Medulla oblongata (tissue), 1 donor: ENCODE data around the gene PSMB5.

ENCODE experiments used
- DNase-seq: peaks from one replicate; pipeline ENCODE4 v3.0.0-alpha.2; 2015; ENCODE audit errors: extremely low spot score

The PSMB5 gene

DNA sequence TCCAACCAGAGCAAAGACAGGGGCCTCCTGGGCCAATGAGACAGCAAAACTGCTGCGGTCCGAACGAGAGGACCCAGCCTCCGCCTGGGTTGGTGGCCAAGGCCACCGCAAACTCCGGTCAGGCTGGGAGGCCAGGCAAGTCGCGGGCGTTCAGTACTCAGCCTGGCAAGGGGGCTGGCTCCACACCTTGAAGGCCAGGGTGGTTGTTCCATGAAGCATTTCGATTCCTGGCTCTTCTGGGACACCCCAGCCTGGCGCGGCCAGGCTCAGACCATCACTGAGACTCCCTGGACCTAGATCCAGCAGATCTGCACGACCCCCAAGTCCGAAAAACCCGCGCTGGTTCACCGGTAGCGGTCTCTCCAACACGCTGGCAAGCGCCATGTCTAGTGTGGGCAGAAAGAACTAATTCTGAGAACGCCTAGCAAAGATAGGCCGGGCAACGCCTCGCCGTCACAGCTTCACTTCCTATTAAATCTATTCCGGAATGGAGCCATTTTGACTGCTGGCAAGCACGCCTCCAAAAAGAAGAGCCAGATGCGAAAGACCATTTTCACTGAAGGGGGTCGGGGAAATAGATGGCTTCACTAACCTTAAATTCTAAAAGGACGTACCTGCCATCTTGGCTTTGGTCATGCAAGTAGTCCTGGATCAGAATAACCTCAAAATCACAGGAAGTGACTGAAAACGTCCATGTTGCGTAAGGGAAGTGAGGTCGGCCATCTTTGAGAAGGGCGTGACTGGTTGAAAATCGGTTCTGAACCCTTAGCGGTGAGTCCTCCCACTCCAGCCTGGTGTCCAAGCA, at the start of gene PSMB5:
Gene PSMB5 (minus strand): TSS at position 403 of the 805 bp plus-strand sequence. CDS start 19 bp downstream, at position 384.
- DNase-seq: peak; percentile 97

DNA sequence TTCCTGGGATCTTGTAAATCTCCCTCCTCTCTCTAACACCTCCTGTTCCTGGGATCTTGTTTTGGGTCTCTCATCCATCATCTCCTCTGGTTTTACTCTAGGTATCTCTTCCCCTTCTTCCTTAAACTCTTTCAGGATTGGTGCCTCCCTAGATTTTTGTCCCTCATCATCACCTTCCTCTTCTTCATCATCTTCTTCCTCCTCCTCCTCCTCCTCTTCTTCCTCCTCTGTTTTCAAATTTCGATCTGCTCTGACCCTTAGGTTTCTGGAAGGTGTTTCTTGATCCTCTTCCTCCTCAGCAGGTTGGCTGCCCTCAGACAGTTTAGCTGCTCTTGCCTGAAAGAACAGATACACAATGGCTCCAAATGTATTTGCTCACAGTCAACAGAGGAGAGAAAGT, 45.8 kb upstream of the PSMB5 start:
- DNase-seq: no peak

DNA sequence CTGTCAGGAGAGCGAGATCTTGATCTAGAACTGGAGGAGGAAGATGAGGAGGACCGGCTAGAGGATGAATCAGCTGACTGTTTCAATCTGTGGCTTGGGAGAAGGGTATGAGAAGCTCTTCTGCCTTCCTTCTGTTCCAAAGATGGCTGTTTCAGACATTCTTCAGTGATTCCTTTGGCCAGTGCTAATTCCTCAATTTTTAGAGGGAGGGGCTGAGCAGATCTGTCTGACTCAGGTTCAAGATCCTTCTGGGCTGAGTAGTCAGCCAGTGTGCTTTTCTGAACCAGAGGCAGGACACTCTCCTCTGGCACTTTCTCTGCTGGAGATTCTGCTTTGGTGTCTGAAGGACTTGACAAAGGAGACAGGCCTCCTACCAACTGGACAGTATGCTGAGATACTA, 45.0 kb upstream of the PSMB5 start:
- no peak for DNase-seq

DNA sequence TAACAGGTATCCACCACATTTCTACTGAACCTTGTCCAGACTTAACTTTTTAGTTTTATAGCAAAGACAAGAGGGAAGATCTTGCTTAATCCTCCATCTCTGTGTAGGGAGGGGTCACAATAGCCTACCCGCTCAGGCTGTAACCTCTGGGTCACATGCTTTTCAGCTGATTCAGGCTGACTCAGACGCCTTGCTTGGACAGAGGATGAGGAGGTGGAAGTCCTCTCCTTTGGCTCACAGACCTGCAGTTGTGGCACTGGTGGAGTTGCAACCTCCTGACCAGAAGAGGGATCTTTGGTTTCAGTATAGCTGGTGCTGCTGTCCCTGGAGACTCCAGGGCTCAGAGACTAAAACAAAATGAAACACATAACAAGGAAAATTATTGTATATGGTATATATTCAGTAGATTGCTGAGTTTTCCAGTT, 44.0 kb upstream of the PSMB5 start:
- peak; percentile 79 for DNase-seq

DNA sequence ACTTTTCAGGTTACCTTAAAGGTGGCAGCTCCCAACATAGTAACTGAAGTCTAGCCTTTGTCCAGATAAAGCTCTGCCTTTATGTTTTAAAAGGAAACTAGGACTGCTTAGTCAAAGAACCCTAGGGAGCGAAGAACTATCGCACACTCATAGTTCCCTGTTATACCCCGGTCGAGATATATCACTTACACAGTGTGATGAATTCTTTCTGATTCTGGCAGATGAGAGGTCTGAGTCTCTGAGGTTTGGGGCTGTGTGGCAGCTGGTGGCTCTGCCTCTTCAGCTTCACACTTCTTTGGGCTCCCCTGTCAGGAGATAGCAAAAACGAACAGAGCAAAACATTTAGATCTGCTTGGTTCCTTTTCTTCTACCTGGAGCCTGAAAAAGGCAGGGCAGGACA, 43.3 kb upstream of the PSMB5 start:
- DNase-seq: no peak

DNA sequence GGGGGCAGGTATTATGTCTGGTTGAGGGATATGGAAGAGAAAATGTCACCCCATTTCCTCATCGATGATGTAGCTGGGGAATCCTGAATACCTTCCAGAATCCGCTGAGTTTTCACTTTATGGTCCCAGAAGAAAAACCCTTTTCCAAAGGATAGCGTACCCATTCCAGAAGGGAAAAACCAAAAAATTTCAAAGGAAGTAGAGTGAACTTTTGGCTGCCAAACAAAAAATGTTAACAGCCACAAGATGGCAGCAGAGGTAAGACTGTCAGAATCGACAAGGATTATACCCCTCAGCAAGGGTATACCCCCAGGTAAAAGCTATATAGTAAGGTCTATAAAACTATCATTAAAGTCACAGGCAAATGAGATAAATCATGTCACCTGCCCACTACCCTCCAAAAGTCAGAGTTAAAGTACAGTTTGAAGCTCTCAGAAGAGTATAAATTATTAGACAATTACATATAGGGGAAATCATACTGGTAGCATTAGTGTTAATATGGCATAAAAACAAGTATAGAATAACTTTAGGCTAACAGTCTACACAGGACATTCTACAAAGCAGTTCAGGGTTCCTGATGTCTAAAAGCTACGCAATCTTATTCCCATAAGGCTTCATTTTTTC, 42.2 kb upstream of the PSMB5 start:
- peak; percentile 51 for DNase-seq

DNA sequence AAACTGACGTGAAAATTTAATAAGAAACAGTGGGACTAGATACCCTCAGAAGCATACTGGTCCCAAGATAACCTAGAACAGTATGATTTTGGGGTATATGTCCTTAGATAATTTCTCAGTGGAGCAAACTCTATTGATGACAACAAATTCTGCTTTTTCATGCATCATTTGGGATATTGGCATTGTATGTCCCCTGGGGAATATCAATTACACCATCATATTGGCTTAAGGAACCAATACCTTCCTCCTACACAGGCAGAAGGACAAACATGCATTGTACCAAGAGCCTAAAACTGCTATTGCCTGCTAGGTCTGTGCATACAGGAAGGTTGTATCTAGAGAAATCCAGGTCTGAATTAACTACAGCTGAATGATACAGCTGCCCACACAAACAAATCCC, 40.2 kb upstream of the PSMB5 start:
- no peak for DNase-seq

DNA sequence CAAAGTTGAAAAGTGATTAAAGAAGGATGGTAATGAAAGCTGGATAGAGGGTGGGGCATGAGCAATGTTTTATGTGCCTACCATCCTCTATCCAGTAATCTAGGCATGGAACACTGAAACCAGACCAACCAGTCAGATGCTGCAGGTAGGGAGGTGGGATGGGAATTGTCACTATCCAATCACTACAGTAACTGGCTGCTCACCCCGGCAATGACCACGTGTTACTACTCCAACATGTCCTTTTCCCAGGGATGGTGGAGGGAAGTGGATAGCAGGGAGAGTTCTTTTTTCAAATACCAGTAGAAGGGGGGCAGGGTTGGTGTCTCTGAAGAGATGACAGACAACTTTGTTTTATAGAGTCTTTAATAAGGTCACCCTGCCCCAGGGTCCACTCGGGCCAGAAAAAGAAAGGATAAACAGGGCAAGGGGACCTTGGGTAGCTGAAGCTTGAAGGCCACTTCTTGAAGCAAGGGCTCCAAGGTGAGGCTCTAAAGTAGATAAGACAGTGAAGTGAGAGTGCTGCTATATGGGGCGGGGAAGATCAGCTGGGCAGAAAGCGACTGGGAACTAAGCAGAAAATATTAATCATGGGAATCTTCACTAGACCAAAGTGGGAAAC, 37.3 kb upstream of the PSMB5 start:
- DNase-seq: no peak

DNA sequence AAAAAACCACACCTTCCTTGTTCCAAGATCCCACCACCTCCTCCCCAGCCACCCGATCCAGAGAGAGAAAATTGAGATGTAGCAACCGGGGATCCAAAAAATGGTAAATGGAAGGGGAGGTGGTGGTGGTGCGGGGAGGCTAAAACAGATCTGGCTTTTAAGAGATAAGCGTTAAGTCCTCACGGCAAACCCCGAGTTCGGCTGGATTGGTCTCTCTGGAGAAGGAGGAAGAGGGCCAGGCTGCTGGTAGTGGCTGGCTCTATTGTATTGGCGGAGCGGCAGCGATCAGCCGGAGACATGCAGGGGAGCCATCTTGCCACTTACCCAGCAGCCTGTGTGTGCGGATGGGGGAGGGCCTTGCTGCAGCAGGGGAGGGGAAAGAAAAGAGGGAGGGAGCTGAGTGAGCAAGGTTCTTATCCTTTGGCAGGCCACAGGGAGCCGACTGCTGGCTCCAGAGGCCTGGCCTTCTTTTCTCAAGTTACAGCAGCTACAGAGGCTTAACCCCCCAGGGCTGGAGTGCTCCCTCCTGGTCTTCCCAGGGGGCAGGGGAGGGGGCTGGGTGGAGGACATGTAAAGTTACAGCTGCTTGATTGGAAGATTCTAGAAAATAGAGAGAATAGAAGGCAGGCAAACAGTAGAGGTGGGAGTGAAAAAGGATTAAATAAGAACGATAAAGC, 36.7 kb upstream of the PSMB5 start:
- DNase-seq: peak; percentile 92

DNA sequence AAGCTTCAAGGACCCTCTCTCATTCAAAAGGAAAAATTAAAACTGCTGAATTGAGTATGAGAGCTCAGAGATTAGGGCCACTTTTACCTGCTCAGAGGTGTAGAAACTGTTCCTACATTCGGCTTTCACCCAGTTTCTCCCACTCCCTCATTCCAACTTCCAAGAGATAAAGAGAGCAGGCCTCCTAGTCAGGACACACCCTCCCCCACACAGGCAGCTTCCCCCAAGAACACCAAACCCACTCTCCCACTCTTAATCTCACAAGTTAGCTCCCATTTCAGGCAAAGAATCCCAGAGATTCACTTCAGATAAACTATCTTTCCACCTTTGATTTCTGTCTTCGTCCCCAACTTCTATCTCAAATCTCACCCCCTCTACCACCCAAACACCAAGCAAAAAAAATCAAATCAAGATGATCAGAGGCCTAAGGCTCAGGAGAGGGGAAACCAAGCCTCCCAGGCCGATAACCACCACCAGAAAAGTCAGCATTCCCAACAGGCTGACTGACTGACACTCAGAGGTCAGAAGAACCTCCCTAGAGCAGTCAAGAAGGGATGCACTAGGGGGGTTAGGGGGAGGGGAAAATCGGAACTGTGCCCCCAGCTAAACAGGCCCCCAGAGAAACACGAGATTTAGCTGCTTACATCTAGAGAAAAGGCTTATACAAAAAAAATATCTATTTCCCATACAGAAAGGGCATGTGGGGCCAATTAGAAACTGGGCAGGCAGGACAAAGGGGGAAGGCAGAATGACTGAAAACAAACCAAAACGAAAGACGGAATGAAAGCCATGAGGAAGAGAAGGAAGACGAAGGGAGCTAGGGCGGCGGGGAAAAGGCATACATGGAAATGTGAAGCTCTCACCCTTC, 35.8 kb upstream of the PSMB5 start:
- no peak for DNase-seq

DNA sequence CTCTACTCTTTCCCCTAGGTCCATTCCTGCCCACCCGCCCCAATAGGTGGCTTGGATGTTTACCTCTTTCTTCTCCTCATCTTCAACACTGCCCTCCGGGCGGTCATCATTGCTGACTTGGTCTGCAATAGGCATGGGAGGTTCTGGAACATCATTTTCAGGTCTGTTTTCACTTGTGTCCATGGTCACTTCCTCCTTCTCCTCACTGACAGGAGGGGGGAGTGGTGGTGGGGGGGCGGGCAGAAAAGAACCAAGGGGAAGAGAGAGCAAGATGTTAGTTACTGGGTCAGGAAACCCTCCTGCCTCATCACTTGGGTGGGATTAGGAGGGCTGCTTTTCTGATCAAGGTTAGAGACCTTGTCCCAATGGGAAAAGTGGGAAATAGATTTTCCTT, 34.7 kb upstream of the PSMB5 start:
- DNase-seq: peak; percentile 35

DNA sequence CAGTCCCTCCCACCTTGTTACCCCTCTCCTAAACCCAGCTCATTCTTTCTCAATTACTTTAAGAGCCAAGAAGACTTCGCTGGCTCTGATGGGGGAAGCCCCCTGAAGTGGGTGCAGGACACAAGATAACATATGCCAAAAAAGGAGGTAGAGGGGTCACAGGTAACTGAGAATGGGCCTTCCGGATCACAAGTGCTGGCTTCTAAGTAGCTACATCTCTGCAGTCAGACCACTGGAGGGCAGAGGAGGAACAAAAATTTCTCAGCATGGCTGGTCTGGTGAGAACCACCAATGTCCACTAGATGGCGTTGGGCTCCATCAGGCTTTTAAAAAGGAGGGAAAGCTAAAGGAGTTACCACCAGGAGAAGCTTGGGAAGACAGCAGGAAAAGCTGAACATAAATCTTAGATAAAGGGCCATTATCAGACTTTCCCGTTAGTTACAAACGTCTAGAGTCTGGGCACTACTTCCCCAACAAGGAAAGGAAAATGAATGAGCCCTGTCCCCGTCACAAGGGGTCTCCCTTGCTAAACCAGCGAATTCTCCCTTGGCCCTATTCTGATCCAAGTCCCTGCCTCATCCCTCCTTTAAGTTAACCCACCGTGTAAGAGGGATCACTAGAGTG, 34.2 kb upstream of the PSMB5 start:
- peak; percentile 95 for DNase-seq

DNA sequence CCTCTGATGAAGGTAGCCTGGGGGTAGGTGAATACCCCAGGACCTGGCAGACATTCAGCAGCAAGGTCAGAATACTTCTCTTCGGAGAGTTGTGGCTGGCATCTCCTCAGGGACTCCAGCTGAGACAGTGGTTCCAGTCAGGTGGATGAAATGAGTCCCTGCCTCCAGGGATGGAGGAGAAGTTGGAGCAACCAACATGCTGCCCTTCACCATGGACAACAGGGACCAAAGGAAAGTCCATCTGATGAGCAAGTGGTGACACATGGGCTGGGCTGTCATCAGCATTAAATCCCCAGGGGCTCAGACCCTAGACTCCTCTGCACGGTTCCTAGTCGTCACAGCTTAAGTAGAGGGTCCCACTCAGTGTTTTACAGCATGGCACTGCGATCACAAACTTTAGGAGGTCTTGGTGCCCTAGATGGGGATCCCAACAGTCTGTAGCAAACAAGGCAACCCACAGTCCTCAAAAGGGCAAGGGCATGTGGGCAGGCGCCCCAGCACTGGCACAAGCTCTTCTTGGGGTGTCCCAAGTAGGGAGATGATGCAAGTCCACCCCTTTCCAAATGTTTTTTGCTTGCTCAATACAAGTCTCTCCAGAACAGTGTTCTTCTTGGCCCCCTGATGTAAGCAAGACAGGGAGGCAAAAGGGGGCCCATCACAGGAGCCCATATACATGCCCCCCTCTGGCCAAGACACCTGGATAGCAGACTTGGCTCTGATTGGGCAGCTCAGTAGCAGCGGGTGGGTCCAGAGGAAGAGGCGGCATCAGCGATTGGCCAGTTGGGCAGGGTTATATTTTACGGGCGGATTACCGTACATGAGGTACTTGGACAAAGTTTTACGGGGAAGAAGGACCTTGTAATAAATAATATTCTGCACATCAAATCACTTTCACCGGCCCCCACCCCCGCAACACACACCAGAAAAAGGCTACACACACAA, 33.4 kb upstream of the PSMB5 start:
- DNase-seq: no peak

DNA sequence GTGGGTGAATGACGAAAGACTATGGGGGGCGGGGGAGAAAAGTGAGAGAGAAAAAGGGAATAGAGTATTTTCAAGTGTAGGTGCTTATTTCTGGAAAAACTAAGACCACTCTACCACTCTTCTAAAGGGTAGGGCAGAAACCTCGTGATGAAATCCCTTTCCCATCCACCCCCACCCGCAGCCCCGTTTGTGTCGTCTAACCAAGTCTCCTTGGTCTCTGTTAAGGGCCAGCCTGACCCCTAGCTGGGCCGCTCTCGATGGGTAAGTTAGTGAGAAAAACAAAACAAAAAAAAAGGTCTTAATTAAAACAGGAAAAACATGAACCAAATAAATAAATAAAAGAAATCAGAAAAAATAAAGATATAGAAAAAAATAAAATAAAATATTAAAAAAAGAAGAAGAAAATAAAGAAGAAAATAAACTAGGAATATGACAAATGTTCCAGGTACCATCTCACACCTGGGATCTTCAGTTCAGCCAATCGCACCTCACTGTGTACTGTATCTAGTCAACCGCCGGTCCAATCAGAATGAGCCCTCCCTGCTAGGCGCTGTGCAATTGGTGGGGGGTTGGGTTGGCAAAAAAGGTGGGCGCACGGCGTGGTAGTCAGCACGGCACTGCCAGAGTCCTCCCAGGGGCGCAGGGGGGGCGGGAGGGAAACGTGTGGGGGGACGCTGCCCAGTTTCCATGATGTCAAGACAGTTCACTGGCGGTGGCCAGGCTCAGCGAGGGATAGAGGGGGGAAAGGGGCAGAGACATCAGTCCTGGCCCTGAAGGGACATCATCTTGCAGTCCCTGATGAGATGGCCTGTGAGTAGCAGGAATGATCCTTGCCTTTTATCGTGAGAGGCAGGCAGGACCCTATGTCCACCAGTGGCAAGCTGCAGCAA, 32.4 kb upstream of the PSMB5 start:
- DNase-seq: no peak

DNA sequence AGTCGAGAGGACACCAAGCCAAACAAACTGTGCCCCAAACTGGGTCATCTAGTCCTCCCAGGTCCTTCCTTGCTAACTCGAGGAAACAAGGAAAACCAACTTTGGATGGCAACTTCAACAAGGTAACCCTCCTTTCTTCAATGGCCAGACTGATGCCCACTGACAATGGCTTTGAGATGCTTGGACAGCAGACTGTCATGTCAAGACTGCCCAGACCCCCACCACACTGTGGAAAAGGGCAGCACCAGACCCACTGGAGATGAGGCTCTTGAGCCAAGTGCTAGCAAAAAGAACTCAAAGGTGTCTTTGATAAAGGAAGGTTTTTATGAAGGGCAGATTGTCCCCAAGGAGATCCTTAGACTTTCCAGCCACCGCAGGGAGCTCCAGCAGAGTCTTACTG, 31.7 kb upstream of the PSMB5 start:
- DNase-seq: no peak

DNA sequence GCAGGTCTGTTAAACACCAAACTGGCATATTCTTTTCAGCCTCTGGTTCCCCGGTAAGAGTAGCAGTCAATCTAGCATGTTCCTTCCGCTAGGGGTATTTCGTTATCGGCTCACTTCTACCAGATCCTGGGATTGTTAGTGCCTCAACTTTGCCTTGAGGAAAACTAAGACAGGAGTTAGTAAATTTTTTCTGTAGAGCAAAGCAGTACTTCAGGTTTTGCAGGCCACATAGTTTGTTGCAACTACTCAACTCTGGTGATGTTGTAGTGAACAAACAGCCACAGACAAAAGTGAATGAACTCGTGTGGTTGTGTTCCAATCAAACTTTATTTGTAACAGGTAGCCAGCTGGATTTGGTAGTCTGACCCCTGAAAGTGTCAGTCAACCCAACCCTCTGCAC, 28.9 kb upstream of the PSMB5 start:
- no peak for DNase-seq

DNA sequence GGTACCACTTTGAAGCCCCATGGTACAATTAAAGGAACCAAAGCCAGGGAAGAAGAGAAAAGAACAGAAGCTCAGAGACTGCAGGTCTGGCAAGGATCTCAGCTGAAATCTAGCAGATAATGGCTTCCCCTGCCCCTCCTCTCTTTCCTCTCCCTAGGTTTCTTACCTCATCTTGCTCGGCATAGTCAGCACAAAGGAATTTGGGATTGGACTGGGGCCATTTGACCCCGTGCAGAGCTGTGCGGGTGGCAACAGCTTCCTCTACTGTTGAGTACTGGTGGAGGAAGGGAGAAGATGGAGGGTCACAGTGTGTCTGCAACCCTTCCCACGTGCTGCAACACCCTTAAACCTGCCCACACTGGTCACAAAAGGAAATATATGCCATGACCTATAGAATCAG, 27.3 kb upstream of the PSMB5 start:
- no peak for DNase-seq

DNA sequence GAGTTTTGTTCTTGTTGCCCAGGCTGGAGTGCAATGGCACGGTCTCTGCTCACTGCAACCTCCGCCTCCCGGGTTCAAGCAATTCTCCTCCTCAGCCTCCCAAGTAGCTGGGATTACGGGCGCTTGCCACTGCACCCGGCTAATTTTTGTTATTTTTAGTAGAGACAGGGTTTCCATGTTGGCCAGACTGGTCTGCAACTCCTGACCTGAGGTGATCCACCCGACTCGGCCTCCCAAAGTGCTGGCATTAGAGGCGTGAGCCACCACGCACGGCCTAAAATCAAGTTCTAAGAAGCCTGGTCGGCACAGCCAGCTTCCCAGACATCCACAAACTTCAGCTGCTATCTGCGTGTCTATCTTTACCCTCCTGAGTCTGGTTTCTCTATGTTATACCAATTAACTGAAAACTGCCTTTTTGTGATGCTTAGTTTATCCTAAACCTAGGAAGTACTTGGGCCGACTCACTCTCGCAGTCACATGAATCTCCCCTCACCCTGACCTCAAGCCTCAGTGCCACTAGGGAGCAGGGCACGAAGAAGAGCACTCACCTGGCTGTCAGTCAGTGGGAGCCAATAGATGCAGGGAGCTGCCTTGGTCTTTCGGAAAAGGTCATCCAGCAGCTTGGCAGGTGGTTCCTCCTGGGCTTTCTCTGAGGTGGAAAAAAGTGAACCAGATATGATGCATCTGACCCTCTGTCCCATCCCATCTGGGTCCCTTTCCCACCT, 26.0 kb upstream of the PSMB5 start:
- no peak for DNase-seq
